K562 (cell line): ENCODE data around the gene INPP5D. TPM values are rescaled to one million over a fixed set of nuclear protein-coding genes. Genes with fewer than 3 reads are reported as not detected.

Experiments used
- ATAC-seq: fragments of 200-7000 bp; cut with Tn5 transposase; 3 replicates; pipeline ENCODE4 v1.9.1; 2020; ENCODE audit warnings: moderate library complexity
- BruUV-seq: library from RNA; stranded (reverse); fragments of 400-500 nt; replicated peaks from 2 replicates; lab custom pipeline; 2021; lab: Mats Ljungman, UMichigan
- CTCF ChIA-PET: fragments of 300-600 bp; formaldehyde crosslinking; extraction: SDS; loops from one replicate; lab custom pipeline; 2021; ENCODE audit warnings: low intra/inter-chr PET ratio; lab: Yijun Ruan, JAX
- POLR2A ChIA-PET: fragments of 300-600, 350-650 bp; sonication (Branson Sonifier 250); formaldehyde crosslinking; extraction: SDS; loops from one replicate; lab custom pipeline; 2021; ENCODE audit warnings: antibody characterized with exemption, inconsistent platforms; lab: Yijun Ruan, JAX
- DNase-seq, 4 experiments: peaks; one replicate each; pipeline versions ENCODE4 v3.0.0 to v3.0.0-alpha.2; 2011 to 2018; ENCODE audit warnings: low spot score in 3 of 4, mixed read lengths in 3 of 4; ENCODE audit errors: extremely low read depth in 1 of 4
- FAIRE-seq: peaks from 2 replicates; lab custom pipeline; 2011; peaks lifted over from hg19 to GRCh38; lab: Jason Lieb, UNC
- H2AFZ ChIP-seq: 2 replicates; pipeline ENCODE4 v1.6.0; 2011; ENCODE audit warnings: low read depth, low read length, control low read depth, inconsistent platforms
- H3K27ac ChIP-seq: fragments of 200-600 bp; 3 replicates; pipeline ENCODE4 v1.8.0; 2011; ENCODE audit warnings: low read depth, mild to moderate bottlenecking, control low read depth, inconsistent platforms, low read length, moderate library complexity, mixed read lengths; ENCODE audit errors: extremely low read depth
- H3K27me3 ChIP-seq, 2 experiments: fragments of 300-600 bp in 1 of 2; 2 replicates in 1 of 2; 3 replicates in 1 of 2; pipeline versions ENCODE4 v1.6.0 to v1.8.0; 2011; ENCODE audit warnings: inconsistent platforms in 2 of 2, low read length in 2 of 2, mild to moderate bottlenecking in 1 of 2, mixed read lengths in 1 of 2, moderate library complexity in 1 of 2; ENCODE audit not compliant: control insufficient read depth in 2 of 2, insufficient read depth in 2 of 2
- H3K36me3 ChIP-seq: fragments of 300-600 bp; 3 replicates; pipeline ENCODE4 v1.8.0; 2011; ENCODE audit warnings: mild to moderate bottlenecking, low read length, inconsistent platforms; ENCODE audit not compliant: control insufficient read depth, insufficient read depth
- H3K4me1 ChIP-seq, 2 experiments: fragments of 200-600 bp in 1 of 2; replicated peaks in 1 of 2; 2 replicates in 1 of 2; 3 replicates in 1 of 2; pipeline versions ENCODE4 v1.5.1 to v1.8.0; 2011; ENCODE audit warnings: inconsistent platforms in 2 of 2, low read length in 2 of 2, mild to moderate bottlenecking in 1 of 2, mixed read lengths in 1 of 2, moderate library complexity in 1 of 2; ENCODE audit not compliant: control insufficient read depth in 2 of 2, insufficient read depth in 2 of 2
- H3K4me2 ChIP-seq: 2 replicates; pipeline ENCODE4 v1.6.1; 2011; ENCODE audit warnings: low read length, control low read depth, inconsistent platforms, mixed read lengths; ENCODE audit not compliant: insufficient read depth
- H3K4me3 ChIP-seq: fragments of 200-600 bp; sonication (generic), shearing (Covaris generic); 2 replicates; pipeline ENCODE4 v1.5.1; 2016; ENCODE audit warnings: control low read depth, inconsistent platforms
- H3K79me2 ChIP-seq: fragments of 200-600 bp; 3 replicates; pipeline ENCODE4 v1.8.0; 2011; ENCODE audit warnings: low read length, inconsistent platforms; ENCODE audit not compliant: control insufficient read depth, insufficient read depth
- H3K9ac ChIP-seq, 2 experiments: 2 replicates each; pipeline versions ENCODE4 v1.6.0 to v1.6.1; 2011; ENCODE audit warnings: low read depth in 2 of 2, low read length in 2 of 2, control low read depth in 1 of 2, inconsistent platforms in 1 of 2, mild to moderate bottlenecking in 1 of 2, mixed read lengths in 1 of 2; ENCODE audit not compliant: insufficient read depth in 1 of 2
- H3K9me1 ChIP-seq: one replicate; pipeline ENCODE4 v1.6.0; 2011; ENCODE audit warnings: inconsistent platforms, mild to moderate bottlenecking, low read length, moderate library complexity; ENCODE audit not compliant: control insufficient read depth, insufficient read depth
- H3K9me3 ChIP-seq: replicated peaks from 2 replicates; pipeline ENCODE4 v1.5.1; 2011; ENCODE audit warnings: low read depth, low read length, inconsistent platforms; ENCODE audit not compliant: control insufficient read depth, insufficient read depth
- H4K20me1 ChIP-seq: replicated peaks from 2 replicates; pipeline ENCODE4 v1.6.1; 2011; ENCODE audit warnings: low read length, inconsistent platforms, mixed read lengths; ENCODE audit not compliant: control insufficient read depth, insufficient read depth
- CBX1 ChIP-seq: sonication (generic); IDR thresholded peaks from 2 replicates; pipeline ENCODE4 v1.6.1; 2016; ENCODE audit warnings: antibody characterized with exemption, low read depth, mild to moderate bottlenecking
- DIDO1 ChIP-seq: fragments of 450-650 bp; IDR thresholded peaks from 2 replicates; pipeline ENCODE4 v1.6.1; 2016; ENCODE audit warnings: low read depth, missing biosample characterization, missing genetic modification characterization
- HEY1 ChIP-seq: fragments of 250-450 bp; sonication (Bioruptor Pico); IDR thresholded peaks from 2 replicates; pipeline ENCODE4 v1.5.0; 2020; ENCODE audit warnings: mild to moderate bottlenecking, moderate library complexity, borderline replicate concordance
- HMG20A ChIP-seq: fragments of 450-650 bp; formaldehyde crosslinking; conservative IDR thresholded peaks from 2 replicates; pipeline ENCODE4 v1.4.0; 2020; ENCODE audit warnings: mild to moderate bottlenecking, mixed read lengths
- SRSF7 ChIP-seq: fragments of 200-400 bp; formaldehyde crosslinking; optimal IDR thresholded peaks from 2 replicates; pipeline ENCODE3; 2017; ENCODE audit warnings: mild to moderate bottlenecking, low read depth, low read length
- TAF9B ChIP-seq: fragments of 450-650 bp; IDR thresholded peaks from 2 replicates; pipeline ENCODE4 v1.6.1; 2018; ENCODE audit warnings: mild to moderate bottlenecking; ENCODE audit not compliant: partially characterized antibody
- ZNF707 ChIP-seq: fragments of 250-450 bp; sonication (Bioruptor Pico); conservative IDR thresholded peaks from 2 replicates; pipeline ENCODE4 v1.8.0; 2022; ENCODE audit warnings: inconsistent platforms, mild to moderate bottlenecking, moderate library complexity
- WGBS: fragments of 100-300 bp; shearing (Covaris generic); methylation state at CpG from one replicate; pipeline ENCODE4 v1.1.6; 2016; ENCODE audit warnings: low coverage, mixed read lengths; ENCODE audit not compliant: insufficient coverage; ENCODE audit errors: missing lambda C conversion rate; 5-methylcytosine and 5-hydroxymethylcytosine counted together
- in situ Hi-C: fragments of 300-500 bp; cut with MboI; formaldehyde crosslinking; loops from 4 replicates; pipeline ENCODE4 v1.15.0; 2018; ENCODE audit warnings: inconsistent platforms, mixed read lengths
- intact Hi-C: fragments of 100-400 bp; cut with micrococcal nuclease; formaldehyde crosslinking; loops from 2 replicates; pipeline ENCODE4 v1.14.2; 2022
- polyA plus RNA-seq, 8 experiments: library from polyadenylated mRNA; depleted of rRNA in 4 of 8; stranded (reverse) in 5 of 8; unstranded in 3 of 8; fragments of >200 nt; fragmentation: Nextera tagmentation in 2 of 8; fragmentation: Illumina TruSeq in 1 of 8; extraction: Ambion mirVana in 2 of 8; extraction: Trizol in 1 of 8; gene quantifications; 2 replicates each; pipeline versions ENCODE4 v1.2.1 to v1.2.3, GENCODE V29; 2011 to 2014; ENCODE audit warnings: inconsistent platforms in 1 of 8, missing spikeins in 1 of 8
- total RNA-seq, 7 experiments: library from RNA; depleted of rRNA in 6 of 7; stranded (reverse); fragments of >200 nt in 6 of 7; fragmentation: Illumina TruSeq in 2 of 7; extraction: Trizol in 2 of 7; gene quantifications; 2 replicates each; pipeline versions ENCODE4 v1.2.1 to v1.2.3, GENCODE V29; 2011 to 2021; ENCODE audit warnings: low replicate concordance in 1 of 7

The INPP5D gene
- total and polyA plus RNA-seq, 9 of the 15 experiments (the other 6 are each of a cell fraction or from before 2014, with no cell fraction given): 0.55 to 6.2 (median 2.2) TPM

DNA sequence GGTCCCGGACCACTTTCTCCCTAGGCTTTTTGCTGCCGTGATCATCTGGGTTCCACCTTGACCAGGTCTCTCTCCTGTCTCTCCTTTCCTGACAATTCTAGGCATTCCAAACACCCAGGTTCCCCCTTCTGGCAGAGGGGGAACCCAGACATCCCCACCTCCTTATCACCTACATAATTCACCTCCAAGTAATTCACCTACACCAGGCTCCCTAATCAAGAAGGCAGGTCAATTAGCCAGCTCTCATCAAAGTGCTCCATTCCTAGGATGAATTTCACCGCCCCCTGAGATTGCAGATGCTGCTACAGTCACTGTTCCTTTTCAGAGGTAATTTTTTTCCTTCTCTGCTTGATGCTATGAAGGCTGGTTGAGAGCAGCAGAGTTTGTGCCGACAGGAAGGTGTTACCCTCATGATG, 149.0 kb downstream of the INPP5D start:
- H4K20me1 ChIP-seq: no peaks in the 10 kb centered on the region
- in situ Hi-C loops: no loop called here
- no peaks in the 10 kb centered on the region for H3K27me3 ChIP-seq
- WGBS: 20% methylated on average over 2 of the region's 4 CpGs
- no peaks in the 10 kb centered on the region for H3K79me2 ChIP-seq
- POLR2A ChIA-PET: no interaction called here
- intact Hi-C loops: no loop called here
- no peak for DNase-seq
- H2AFZ ChIP-seq: no peak overlapping the region
- FAIRE-seq: no peak
- no peak overlapping the region for H3K27ac ChIP-seq
- TF ChIP-seq DIDO1 (no peak), SRSF7 (no peak), CBX1 (no peak), HEY1 (CRISPR knock-in tag) (no peak), TAF9B (no peak), HMG20A (no peak), ZNF707 (CRISPR knock-in tag) (no peak)
- TF ChIP-seq, all 486 proteins: peak for 0
- H3K9me1 ChIP-seq: no peaks in the 10 kb centered on the region
- CTCF ChIA-PET: no interaction called here
- no peak for ATAC-seq
- H3K4me3 ChIP-seq: no peak overlapping the region
- no TSS peak for BruUV-seq
- no peaks in the 10 kb centered on the region for H3K9me3 ChIP-seq
- no peaks in the 10 kb centered on the region for H3K36me3 ChIP-seq
- H3K9ac ChIP-seq: no peak overlapping the region
- peaks cover 0 to 11% of the 10 kb centered on the region in 2 experiments; a peak in 2 of 5 replicates for H3K4me1 ChIP-seq
- H3K4me2 ChIP-seq: no peak overlapping the region
